NAMALWA (cell line): Measurements from ENCODE around the gene POLDIP2.

ENCODE experiments used
- DNase-seq: peaks from one replicate; pipeline ENCODE4 v3.0.0-alpha.2; 2015; ENCODE audit warnings: low spot score

The POLDIP2 gene

DNA sequence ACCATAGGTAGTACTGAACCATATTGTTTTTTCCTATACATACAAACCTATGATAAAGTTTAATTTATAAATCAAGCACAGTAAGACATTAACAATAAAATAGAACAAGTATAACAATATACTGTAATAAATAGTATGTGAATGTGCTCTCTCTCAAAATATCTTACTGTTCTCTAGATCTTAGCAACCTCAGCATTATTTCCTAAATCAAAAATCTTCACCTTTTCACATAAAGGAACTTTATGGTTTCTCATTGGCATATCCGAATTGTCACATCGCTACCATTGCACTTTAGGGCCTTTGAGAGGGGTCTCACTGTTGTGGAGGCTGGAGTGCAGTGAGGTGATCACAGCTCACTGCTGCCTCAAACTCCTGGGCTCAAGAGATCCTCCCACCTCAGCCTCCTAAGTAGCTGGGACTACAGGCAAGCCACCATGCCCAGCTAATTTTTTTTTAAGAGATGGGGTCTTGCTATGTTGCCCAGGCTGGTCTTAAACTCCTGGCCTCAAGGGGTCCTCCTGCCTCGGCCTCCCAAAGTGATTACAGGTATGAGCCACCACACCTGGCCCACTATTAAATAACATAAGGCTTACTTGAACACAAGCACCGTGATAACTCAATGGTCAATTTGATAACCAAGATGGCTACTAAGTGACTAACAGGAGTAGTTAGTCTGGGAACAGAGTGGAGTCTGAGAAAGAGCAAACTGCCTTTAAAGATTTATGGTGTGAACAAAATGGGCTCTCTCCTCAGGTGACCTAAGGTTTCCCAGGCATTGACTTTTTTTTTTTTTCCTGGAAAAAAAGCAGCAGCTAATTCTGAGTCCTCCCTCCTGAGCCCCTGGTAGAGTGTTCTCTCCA is 41.3 kb downstream of the POLDIP2 start:
- no peak for DNase-seq

DNA sequence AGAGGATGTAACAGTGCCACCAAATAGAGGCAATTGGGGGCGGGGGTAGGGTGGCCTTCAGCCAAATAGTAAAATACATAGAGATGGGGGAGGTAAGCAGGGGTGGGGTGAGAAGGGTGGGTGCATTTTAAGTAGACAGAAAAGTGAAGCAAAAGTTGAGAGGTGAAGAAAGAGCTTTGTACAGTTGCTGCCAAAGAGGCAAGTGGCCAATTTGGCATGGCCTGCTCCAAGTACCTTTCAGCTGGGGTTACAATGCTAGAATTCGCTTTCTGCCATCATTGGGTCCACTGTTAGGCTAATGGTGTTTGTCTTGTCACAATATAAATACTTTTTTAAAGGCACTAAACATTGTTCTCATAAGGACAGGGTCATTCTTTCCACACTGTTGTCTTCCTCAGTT is 43.5 kb downstream of the POLDIP2 start:
- DNase-seq, result no peak

DNA sequence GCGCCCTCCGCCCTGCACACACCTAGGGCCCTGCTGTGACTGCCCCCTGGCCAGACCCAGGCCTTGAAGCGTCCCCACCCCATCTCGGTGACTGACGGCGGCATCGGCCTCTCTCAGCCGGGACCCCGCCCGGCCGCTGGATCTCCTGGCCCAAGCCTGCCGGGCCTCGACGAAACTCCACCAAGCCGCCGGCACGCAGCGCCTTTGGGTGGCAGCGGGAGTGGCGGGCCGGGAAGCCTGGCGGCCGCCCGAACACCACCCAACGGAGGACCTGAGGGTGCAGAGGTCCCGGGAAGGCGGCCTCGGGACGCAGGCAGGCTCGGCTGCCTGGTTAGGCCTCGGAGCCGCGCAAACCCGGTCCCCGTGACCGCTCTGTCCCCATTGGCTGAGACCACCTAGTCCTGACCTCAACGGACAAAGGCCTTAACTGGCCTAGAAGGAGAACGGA is 50.3 kb downstream of the POLDIP2 start:
- DNase-seq, result no peak

DNA sequence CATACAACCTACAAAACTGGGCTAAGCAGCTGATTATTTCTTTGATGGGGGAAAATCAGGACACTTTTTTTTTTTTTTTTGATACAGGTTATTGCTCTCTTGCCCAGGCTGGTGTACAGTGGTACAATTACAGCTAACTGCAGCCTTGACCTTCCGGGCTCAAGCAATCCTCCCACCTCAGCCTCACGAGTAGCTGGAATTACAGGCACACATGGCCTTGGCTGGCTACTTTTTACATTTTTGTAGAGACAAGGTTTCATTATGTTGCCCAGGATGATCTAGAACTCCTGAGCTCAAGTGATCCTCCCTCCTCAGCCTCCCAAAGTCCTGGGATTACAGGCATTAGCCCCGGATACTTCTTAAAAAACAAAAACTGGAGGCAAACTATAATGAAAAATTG is 58.9 kb downstream of the POLDIP2 start:
- DNase-seq, result no peak
